ENCODE results near the gene SHFL.
A peak's percentile ranks its signal among the peaks of the same experiment; 100 is the strongest.

The SHFL gene

GRCh38 chr19:10114651-10115391, 28.7 kb downstream of the SHFL start:
- H3K27ac ChIP-seq (ENCODE audit: extremely low read depth, low read depth, low read length) = no peak overlapping the region
- POLR2A ChIA-PET = interaction anchor here (0.6 to 3.7 kb wide), 8 partner anchors 9 to 265 kb away, joined by 3 to 25 read pairs (median 4); partner anchors contain the start of genes ANGPTL6, PPAN and TYK2
- CTCF ChIA-PET = interaction anchor here (1.0 to 1.6 kb wide), 4 partner anchors 87 to 185 kb away, joined by 3 to 4 read pairs (median 4); no protein-coding TSS in a partner anchor
- H3K4me1 ChIP-seq (ENCODE audit: control insufficient read depth, insufficient read depth, low read length) = no peaks in the 10 kb centered on the region
- H3K36me3 ChIP-seq (ENCODE audit: control insufficient read depth in 2 of 2, insufficient read depth in 1 of 2, low read length in 2 of 2) = peaks cover 11 to 83% of the 10 kb centered on the region in 2 experiments
- H3K9me3 ChIP-seq (ENCODE audit: control insufficient read depth, insufficient read depth, low read depth, low read length) = no peaks in the 10 kb centered on the region
- H3K4me3 ChIP-seq (ENCODE audit: low read depth, low read length) = no peak overlapping the region
- TF ChIP-seq ZBTB49 (tag by site-specific recombination; IDR thresholded peaks at IDR 0.05; ENCODE audit: low read depth) = no peak
- TF ChIP-seq ZNF843 (tag by site-specific recombination; IDR thresholded peaks at IDR 0.05) = 0 out of 2 replicates have a peak, but pooled peaks have one; percentile 11
- TF ChIP-seq ZNF10 (tag by site-specific recombination; IDR thresholded peaks at IDR 0.05) = no peak
- TF ChIP-seq KLF17 (tag by site-specific recombination; IDR thresholded peaks at IDR 0.05) = peak; percentile 15; the same call in 1 of the 2 replicates
- 0 out of 2 replicates have a peak, but pooled peaks have one; percentile 18 for TF ChIP-seq MZF1 (tag by site-specific recombination; IDR thresholded peaks at IDR 0.05; ENCODE audit: borderline replicate concordance)
- peak; percentile 4; the same call in 1 of the 2 replicates for TF ChIP-seq ZBTB44 (tag by site-specific recombination; IDR thresholded peaks at IDR 0.05)
- peak; percentile 38; the same call in 1 of the 2 replicates for TF ChIP-seq ZBTB10 (tag by site-specific recombination; IDR thresholded peaks at IDR 0.05)
- no peak for TF ChIP-seq ZNF555 (tag by site-specific recombination; conservative IDR thresholded peaks at IDR 0.05)
- TF ChIP-seq BCL11B (tag by site-specific recombination; IDR thresholded peaks at IDR 0.05; ENCODE audit: low read depth) = no peak; the same call in 1 of the 2 replicates
- peak; percentile 15; the same call in 1 of the 2 replicates for TF ChIP-seq ZNF660 (tag by site-specific recombination; IDR thresholded peaks at IDR 0.05)
- no peak; the same call in 1 of the 2 replicates for TF ChIP-seq ZBTB6 (tag by site-specific recombination; IDR thresholded peaks at IDR 0.05)
- no peak for TF ChIP-seq ZNF416 (tag by site-specific recombination; IDR thresholded peaks at IDR 0.05)
- peak; percentile 61; the same call in 1 of the 2 replicates for TF ChIP-seq ZIC2 (tag by site-specific recombination; IDR thresholded peaks at IDR 0.05)
- no peak for TF ChIP-seq ZNF404 (tag by site-specific recombination; IDR thresholded peaks at IDR 0.05)
- no peak for TF ChIP-seq ZNF423 (tag by site-specific recombination; IDR thresholded peaks at IDR 0.05)
- TF ChIP-seq ZEB2 (tag by site-specific recombination; IDR thresholded peaks at IDR 0.05) = peak; percentile 49; the same call in 1 of the 2 replicates
- 0 out of 2 replicates have a peak, but pooled peaks have one; percentile 20 for TF ChIP-seq GLIS1 (tag by site-specific recombination; IDR thresholded peaks at IDR 0.05)
- TF ChIP-seq ZNF148 (tag by site-specific recombination; IDR thresholded peaks at IDR 0.05; ENCODE audit: borderline replicate concordance) = no peak
- no peak for TF ChIP-seq ZNF138 (tag by site-specific recombination; IDR thresholded peaks at IDR 0.05; ENCODE audit: borderline replicate concordance)
- no peak for TF ChIP-seq AEBP2 (tag by site-specific recombination; IDR thresholded peaks at IDR 0.05; ENCODE audit: borderline replicate concordance)
- peak; percentile 2; the same call in 1 of the 2 replicates for TF ChIP-seq ZNF146 (tag by site-specific recombination; IDR thresholded peaks at IDR 0.05)
- 0 out of 2 replicates have a peak, but pooled peaks have one; percentile 29 for TF ChIP-seq KLF16 (tag by site-specific recombination; IDR thresholded peaks at IDR 0.05)
- peak; percentile 57 for TF ChIP-seq ZBTB48 (tag by site-specific recombination; IDR thresholded peaks at IDR 0.05)

All from HEK293 (cell line).